ENCODE measurements around the gene PTPRM.
A peak's percentile ranks its signal among the peaks of the same experiment; 100 is the strongest.

The PTPRM gene

GRCh38 chr18:7617738-7618422 is 50.8 kb downstream of the PTPRM start:
- Histone ChIP-seq H3K9ac (ENCODE audit: low read length) (no peak overlapping the region), H3K4me1 (ENCODE audit: insufficient read depth, low read length) (peaks cover 46% of the 10 kb centered on the region)

GRCh38 chr18:7618891-7619442 is 51.9 kb downstream of the PTPRM start:
- peaks cover 43% of the 10 kb centered on the region for H3K4me1 ChIP-seq (ENCODE audit: insufficient read depth, low read length)
- no peak overlapping the region for H3K9ac ChIP-seq (ENCODE audit: low read length)
- no peak overlapping the region for H3K4me3 ChIP-seq (ENCODE audit: low read depth in 1 of 2, low read length in 2 of 2)
- H3K36me3 ChIP-seq (ENCODE audit: insufficient read depth, low read length), result no peaks in the 10 kb centered on the region
- no peak overlapping the region for H3K27ac ChIP-seq (ENCODE audit: low read depth, low read length)
- no peaks in the 10 kb centered on the region for H3K27me3 ChIP-seq (ENCODE audit: control insufficient read depth in 1 of 2, insufficient read depth in 2 of 2, low read length in 2 of 2)
- no peaks in the 10 kb centered on the region for H3K9me3 ChIP-seq (ENCODE audit: low read length)

More at GRCh38 chr18:7617738-7618422, 50.8 kb downstream of the PTPRM start:
- Histone ChIP-seq H3K36me3 (ENCODE audit: insufficient read depth, low read length) (no peaks in the 10 kb centered on the region), H3K9me3 (ENCODE audit: low read length) (no peaks in the 10 kb centered on the region), H3K4me3 (ENCODE audit: low read depth in 1 of 2, low read length in 2 of 2) (peak overlapping the region in 1 of 2 donors; percentile 26), H3K27ac (ENCODE audit: low read depth, low read length) (peak overlapping the region; percentile 67), H3K27me3 (ENCODE audit: control insufficient read depth in 1 of 2, insufficient read depth in 2 of 2, low read length in 2 of 2) (no peaks in the 10 kb centered on the region)

- H3K9me3 ChIP-seq (ENCODE audit: low read length), result no peaks in the 10 kb centered on the region
- H3K4me1 ChIP-seq (ENCODE audit: insufficient read depth, low read length), result peaks cover 40% of the 10 kb centered on the region
- no peaks in the 10 kb centered on the region for H3K36me3 ChIP-seq (ENCODE audit: insufficient read depth, low read length)
- no peak overlapping the region for H3K9ac ChIP-seq (ENCODE audit: low read length)
- H3K27me3 ChIP-seq (ENCODE audit: control insufficient read depth in 1 of 2, insufficient read depth in 2 of 2, low read length in 2 of 2), result no peaks in the 10 kb centered on the region
- no peak overlapping the region for H3K4me3 ChIP-seq (ENCODE audit: low read depth in 1 of 2, low read length in 2 of 2)
- no peak overlapping the region for H3K27ac ChIP-seq (ENCODE audit: low read depth, low read length)
These were observed 52.6 kb downstream of the PTPRM start for GRCh38 chr18:7619676-7620075.

- H3K27me3 ChIP-seq (ENCODE audit: control insufficient read depth in 1 of 2, insufficient read depth in 2 of 2, low read length in 2 of 2), result no peaks in the 10 kb centered on the region
- peaks cover 38% of the 10 kb centered on the region for H3K4me1 ChIP-seq (ENCODE audit: insufficient read depth, low read length)
- no peaks in the 10 kb centered on the region for H3K9me3 ChIP-seq (ENCODE audit: low read length)
- no peaks in the 10 kb centered on the region for H3K36me3 ChIP-seq (ENCODE audit: insufficient read depth, low read length)
- H3K27ac ChIP-seq (ENCODE audit: low read depth, low read length), result no peak overlapping the region
- H3K9ac ChIP-seq (ENCODE audit: low read length), result no peak overlapping the region
- no peak overlapping the region for H3K4me3 ChIP-seq (ENCODE audit: low read depth in 1 of 2, low read length in 2 of 2)
These were observed 55.6 kb downstream of the PTPRM start for GRCh38 chr18:7622721-7623120.

GRCh38 chr18:7623681-7624080 is 56.6 kb downstream of the PTPRM start:
- H3K27ac ChIP-seq (ENCODE audit: low read depth, low read length), result no peak overlapping the region
- no peaks in the 10 kb centered on the region for H3K9me3 ChIP-seq (ENCODE audit: low read length)
- H3K4me3 ChIP-seq (ENCODE audit: low read depth in 1 of 2, low read length in 2 of 2), result no peak overlapping the region
- no peaks in the 10 kb centered on the region for H3K27me3 ChIP-seq (ENCODE audit: control insufficient read depth in 1 of 2, insufficient read depth in 2 of 2, low read length in 2 of 2)
- no peaks in the 10 kb centered on the region for H3K36me3 ChIP-seq (ENCODE audit: insufficient read depth, low read length)
- peaks cover 34% of the 10 kb centered on the region for H3K4me1 ChIP-seq (ENCODE audit: insufficient read depth, low read length)
- H3K9ac ChIP-seq (ENCODE audit: low read length), result no peak overlapping the region

- H3K36me3 ChIP-seq (ENCODE audit: insufficient read depth, low read length), result no peaks in the 10 kb centered on the region
- no peaks in the 10 kb centered on the region for H3K27me3 ChIP-seq (ENCODE audit: control insufficient read depth in 1 of 2, insufficient read depth in 2 of 2, low read length in 2 of 2)
- H3K4me3 ChIP-seq (ENCODE audit: low read depth in 1 of 2, low read length in 2 of 2), result no peak overlapping the region
- H3K9me3 ChIP-seq (ENCODE audit: low read length), result no peaks in the 10 kb centered on the region
- no peak overlapping the region for H3K9ac ChIP-seq (ENCODE audit: low read length)
- peaks cover 24% of the 10 kb centered on the region for H3K4me1 ChIP-seq (ENCODE audit: insufficient read depth, low read length)
- no peak overlapping the region for H3K27ac ChIP-seq (ENCODE audit: low read depth, low read length)
These were observed 57.6 kb downstream of the PTPRM start for GRCh38 chr18:7624697-7625096.

GRCh38 chr18:7626175-7626921 is 59.2 kb downstream of the PTPRM start:
- no peak overlapping the region for H3K27ac ChIP-seq (ENCODE audit: low read depth, low read length)
- H3K4me1 ChIP-seq (ENCODE audit: insufficient read depth, low read length), result peaks cover 21% of the 10 kb centered on the region

GRCh38 chr18:7626922-7627440 is 59.9 kb downstream of the PTPRM start:
- Histone ChIP-seq H3K27ac (ENCODE audit: low read depth, low read length) (no peak overlapping the region), H3K9me3 (ENCODE audit: low read length) (no peaks in the 10 kb centered on the region), H3K4me1 (ENCODE audit: insufficient read depth, low read length) (peaks cover 21% of the 10 kb centered on the region), H3K4me3 (ENCODE audit: low read depth in 1 of 2, low read length in 2 of 2) (no peak overlapping the region), H3K9ac (ENCODE audit: low read length) (no peak overlapping the region), H3K27me3 (ENCODE audit: control insufficient read depth in 1 of 2, insufficient read depth in 2 of 2, low read length in 2 of 2) (no peaks in the 10 kb centered on the region), H3K36me3 (ENCODE audit: insufficient read depth, low read length) (no peaks in the 10 kb centered on the region)

More at GRCh38 chr18:7626175-7626921, 59.2 kb downstream of the PTPRM start:
- H3K36me3 ChIP-seq (ENCODE audit: insufficient read depth, low read length), result no peaks in the 10 kb centered on the region
- H3K9ac ChIP-seq (ENCODE audit: low read length), result no peak overlapping the region
- no peak overlapping the region for H3K4me3 ChIP-seq (ENCODE audit: low read depth in 1 of 2, low read length in 2 of 2)
- H3K9me3 ChIP-seq (ENCODE audit: low read length), result no peaks in the 10 kb centered on the region
- no peaks in the 10 kb centered on the region for H3K27me3 ChIP-seq (ENCODE audit: control insufficient read depth in 1 of 2, insufficient read depth in 2 of 2, low read length in 2 of 2)

GRCh38 chr18:7629416-7629815 is 62.3 kb downstream of the PTPRM start:
- peaks cover 17% of the 10 kb centered on the region for H3K4me1 ChIP-seq (ENCODE audit: insufficient read depth, low read length)
- no peaks in the 10 kb centered on the region for H3K36me3 ChIP-seq (ENCODE audit: insufficient read depth, low read length)
- H3K27ac ChIP-seq (ENCODE audit: low read depth, low read length), result no peak overlapping the region
- H3K9me3 ChIP-seq (ENCODE audit: low read length), result no peaks in the 10 kb centered on the region
- H3K27me3 ChIP-seq (ENCODE audit: control insufficient read depth in 1 of 2, insufficient read depth in 2 of 2, low read length in 2 of 2), result no peaks in the 10 kb centered on the region
- no peak overlapping the region for H3K4me3 ChIP-seq (ENCODE audit: low read depth in 1 of 2, low read length in 2 of 2)
- H3K9ac ChIP-seq (ENCODE audit: low read length), result no peak overlapping the region

GRCh38 chr18:7630731-7631442 is 63.8 kb downstream of the PTPRM start:
- Histone ChIP-seq H3K4me3 (ENCODE audit: low read depth in 1 of 2, low read length in 2 of 2) (no peak overlapping the region), H3K27ac (ENCODE audit: low read depth, low read length) (no peak overlapping the region), H3K4me1 (ENCODE audit: insufficient read depth, low read length) (peaks cover 17% of the 10 kb centered on the region), H3K9me3 (ENCODE audit: low read length) (no peaks in the 10 kb centered on the region), H3K36me3 (ENCODE audit: insufficient read depth, low read length) (no peaks in the 10 kb centered on the region), H3K9ac (ENCODE audit: low read length) (no peak overlapping the region), H3K27me3 (ENCODE audit: control insufficient read depth in 1 of 2, insufficient read depth in 2 of 2, low read length in 2 of 2) (no peaks in the 10 kb centered on the region)
